Measurements from ENCODE around the gene TBC1D1. TPM values are rescaled to one million over a fixed set of nuclear protein-coding genes. Genes with fewer than 3 reads are reported as not detected.
"Not testable (repeated sequence)": the region's sequence is repeated elsewhere in the genome, so short reads cannot be mapped to it uniquely, and the experiment has no call there.

TBC1D1 gene
- total RNA-seq, 1 donor from 2014 or later, result 181 TPM

DNA sequence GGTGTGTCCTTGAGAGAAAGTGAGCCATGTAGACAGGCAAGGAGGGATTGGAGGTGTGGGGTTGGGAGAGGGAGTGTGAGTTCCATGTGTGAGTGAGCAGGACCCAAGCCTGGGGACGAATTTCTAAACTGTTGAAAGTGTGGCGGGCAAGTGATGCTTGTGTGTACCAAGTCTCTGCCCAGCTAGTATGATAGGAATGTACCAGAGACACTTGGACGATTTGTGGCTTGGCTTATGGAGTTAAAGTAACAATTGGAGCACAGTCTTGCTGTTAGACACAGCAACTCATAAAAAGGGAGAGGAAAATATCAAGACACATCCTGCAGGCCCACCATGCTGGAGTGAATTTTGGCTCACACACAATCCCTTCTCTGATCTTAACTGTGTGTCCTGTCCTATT lies 77.9 kb downstream of the TBC1D1 start:
- DNase-seq (ENCODE audit: low read depth), result no peak

DNA sequence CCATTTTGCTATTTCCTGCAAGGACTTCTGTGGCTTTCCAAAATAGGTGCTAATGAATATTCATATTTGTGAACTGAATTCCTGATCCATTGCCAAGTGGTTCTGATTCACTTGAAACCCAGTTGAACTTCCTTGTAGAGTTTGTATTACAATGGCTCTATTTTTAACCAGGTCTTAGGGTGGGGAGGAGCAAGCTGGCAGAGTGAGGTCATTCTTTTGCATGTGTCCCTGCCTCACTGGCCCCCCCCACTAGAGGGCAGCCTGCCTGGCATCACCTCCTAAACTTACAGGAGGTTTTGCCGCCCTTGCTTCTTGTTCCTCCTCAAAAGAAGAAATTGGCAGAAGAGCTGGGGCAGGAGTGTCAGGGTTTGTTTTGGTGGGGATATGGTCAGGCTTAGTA lies 79.8 kb downstream of the TBC1D1 start:
- DNase-seq (ENCODE audit: low read depth), result peak; percentile 93

DNA sequence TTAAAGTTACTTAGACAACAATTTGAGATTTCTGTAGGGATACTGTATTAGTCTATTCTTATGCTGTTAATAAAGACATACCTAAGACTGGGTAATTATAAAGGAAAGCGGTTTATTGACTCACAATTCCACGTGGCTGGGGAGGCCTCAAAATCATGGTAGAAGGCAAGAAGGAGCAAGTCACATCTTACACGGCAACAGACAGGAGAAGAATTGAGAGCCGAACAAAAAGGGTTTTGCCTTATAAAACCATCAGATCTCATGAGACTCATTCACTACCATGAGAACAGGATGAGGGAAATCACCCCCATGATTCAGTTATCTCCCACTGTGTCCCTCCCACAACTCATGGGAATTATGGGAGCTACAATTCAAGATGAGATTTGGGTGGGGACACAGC lies 80.3 kb downstream of the TBC1D1 start:
- DNase-seq (ENCODE audit: low read depth), result no peak

DNA sequence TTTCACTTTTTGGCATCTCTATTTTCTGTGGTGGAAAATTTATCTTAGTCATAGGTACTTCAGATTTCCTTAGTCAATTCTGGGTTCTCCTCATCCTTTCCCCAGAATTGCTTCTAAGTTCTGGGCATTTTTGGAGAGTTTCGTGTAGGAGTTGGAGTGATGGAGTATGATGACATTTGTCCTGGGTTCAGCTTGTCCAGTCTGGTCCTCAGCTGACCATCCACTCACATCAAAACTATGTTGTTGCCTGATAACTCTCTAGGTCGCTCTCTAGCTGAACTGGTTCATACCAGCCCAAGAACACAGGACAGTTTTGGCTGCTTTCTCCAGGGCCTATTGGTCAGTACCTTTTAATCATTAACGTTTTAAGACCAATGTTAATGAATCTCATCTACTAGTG lies 82.6 kb downstream of the TBC1D1 start:
- peak; percentile 82 for DNase-seq (ENCODE audit: low read depth)

DNA sequence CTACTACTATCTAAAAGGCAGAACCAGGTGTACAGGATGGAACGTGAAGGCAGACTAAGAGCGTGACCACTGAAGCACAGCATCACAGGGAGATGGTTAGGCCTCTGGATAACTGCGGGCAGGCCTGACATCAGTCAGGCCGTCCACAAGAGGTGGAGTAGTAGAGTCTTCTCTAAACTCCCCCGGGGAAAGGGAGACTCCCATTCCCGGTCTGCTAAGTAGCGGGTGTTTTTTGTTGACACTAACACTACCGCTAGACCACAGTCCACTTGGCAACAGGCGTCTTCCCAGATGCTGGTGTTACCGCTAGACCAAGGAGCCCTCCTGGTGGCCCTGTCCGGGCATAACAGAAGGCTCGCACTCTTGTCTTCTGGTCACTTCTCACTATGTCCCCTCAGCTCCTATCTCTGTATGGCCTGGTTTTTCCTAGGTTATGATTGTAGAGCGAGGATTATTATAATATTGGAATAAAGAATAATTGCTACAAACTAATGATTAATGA lies 84.5 kb downstream of the TBC1D1 start:
- DNase-seq (ENCODE audit: low read depth), result not testable (repeated sequence)

DNA sequence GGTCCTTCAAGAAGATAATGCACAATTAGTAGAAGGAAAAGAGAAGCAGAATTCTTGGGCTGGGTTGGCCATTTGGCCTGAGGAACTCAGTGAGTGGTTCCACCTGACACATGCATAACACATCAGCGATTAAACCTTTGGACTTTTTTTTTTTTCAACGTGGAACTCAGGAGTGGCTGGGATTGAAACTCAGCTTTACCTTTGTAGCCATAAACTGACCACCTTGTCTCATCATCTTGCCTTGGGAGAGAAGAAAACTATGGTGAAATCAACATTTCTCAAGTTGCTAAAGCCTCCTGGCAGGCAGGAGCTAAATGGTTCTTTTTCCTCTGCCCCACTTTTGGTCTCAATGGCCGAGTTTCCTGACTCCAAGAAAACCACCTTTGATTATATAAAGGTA lies 85.6 kb downstream of the TBC1D1 start:
- peak; percentile 59 for DNase-seq (ENCODE audit: low read depth)

DNA sequence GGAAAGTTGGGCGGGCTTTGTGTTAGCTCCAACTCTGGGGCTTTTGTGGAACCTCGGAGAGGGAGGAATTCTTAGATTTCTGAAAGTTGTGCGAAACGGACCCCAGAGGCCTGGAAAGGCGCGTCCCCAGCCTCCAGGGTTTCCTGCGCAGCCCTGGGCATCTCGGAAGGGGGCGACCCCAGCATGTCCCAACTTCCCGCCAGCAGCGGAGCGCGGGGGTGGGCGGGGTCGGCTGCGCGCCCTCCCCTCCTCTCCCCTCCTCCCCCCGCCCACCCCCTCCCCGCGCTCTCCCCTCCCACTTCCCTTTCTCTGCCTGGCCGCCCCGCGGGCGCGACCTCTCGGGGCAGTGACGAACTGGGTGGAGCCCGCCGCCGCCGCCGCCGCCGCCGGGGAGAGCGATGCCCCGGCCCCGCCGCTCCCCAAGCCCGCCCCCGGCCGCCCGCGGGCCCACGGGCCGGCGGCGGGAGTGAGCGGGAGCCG lies 86.1 kb downstream of the TBC1D1 start:
- DNase-seq (ENCODE audit: low read depth), result no peak

DNA sequence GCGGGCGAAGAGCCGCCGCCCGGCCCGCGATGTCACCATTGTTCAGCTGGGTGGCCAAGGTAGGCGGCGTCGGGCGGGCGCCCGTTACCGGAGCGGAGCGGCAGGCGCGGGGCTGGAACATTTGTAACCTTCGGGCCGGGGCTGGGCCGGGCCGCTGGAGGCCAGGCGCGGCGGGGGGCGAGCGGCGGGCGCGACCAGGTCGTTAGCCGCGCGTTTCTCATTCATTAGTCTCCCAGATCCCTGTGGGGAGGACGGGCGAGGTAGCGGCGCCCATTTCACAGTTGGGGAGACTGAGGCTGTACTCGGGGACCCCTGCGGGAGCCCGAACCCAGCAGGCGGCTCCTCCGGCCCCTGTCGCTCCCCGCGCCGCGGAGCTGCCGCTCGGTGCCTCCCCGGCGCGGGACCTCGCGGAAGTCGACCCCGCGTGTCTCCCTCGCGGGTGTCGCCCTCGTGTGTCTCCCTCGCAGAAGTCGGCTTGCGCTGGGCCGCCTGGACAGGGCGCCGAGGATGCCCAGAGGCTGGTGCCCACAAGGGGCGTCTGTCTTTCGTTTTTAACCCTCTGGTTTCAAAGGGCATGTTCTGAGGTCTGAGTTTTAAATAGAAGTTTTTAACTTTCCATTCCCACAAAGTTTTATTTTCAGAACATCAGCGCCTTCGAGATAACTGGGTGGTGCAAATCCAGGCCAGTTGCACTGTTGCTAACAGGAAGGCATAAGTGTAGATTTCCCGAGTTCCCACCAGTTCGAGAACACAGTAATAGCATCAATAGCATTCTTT lies 86.8 kb downstream of the TBC1D1 start:
- DNase-seq (ENCODE audit: low read depth), result peak; percentile 38

DNA sequence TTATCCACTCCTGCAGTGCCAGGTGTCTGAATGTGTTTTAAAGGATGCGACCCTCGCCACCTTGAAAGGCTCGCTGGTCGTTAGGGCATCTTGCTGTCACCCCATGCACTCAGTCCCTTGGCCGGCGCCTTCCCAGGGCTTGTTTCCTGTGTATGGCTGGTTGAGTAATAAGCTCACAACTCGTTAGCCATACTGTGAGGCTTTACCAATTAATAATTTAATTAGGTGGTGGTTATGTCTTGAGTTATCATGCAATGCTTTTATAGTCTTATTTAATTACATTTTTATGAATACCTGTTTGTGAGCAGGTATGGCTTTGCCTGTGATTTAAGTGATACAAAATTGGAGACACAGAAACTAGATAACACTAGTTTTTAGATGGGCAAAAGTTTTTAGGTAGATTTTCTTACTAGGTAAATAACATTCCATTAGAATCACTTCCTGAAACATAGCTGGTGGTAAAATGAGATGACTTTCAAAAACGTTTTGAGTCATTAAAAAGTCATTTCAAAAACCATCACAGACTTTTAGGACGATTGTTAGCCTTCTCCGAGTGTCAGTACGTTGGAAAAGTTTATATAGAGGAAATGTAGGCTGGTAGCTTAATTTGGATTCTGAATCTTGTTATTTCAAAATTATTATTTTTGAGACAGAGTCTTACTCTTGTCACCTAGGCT lies 87.5 kb downstream of the TBC1D1 start:
- DNase-seq (ENCODE audit: low read depth), result no peak

DNA sequence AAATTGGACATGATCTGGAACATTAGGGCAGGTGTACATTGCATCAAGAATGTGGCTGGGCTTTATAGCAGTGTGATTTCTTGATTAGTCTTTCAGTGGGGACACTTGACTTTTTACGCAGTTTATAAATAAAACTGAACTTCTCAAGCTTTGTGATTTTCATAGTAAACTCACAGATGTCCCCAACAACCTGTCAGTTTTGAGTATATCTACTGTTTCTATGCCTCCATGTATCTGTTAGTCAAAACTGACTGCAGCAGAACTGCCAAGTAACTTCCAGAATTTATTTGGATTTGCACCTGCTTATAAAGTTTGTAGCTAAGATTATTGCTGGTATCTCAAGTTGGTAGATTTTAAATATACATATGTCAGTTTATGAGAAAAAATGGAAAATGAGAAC lies 89.4 kb downstream of the TBC1D1 start:
- no peak for DNase-seq (ENCODE audit: low read depth)

DNA sequence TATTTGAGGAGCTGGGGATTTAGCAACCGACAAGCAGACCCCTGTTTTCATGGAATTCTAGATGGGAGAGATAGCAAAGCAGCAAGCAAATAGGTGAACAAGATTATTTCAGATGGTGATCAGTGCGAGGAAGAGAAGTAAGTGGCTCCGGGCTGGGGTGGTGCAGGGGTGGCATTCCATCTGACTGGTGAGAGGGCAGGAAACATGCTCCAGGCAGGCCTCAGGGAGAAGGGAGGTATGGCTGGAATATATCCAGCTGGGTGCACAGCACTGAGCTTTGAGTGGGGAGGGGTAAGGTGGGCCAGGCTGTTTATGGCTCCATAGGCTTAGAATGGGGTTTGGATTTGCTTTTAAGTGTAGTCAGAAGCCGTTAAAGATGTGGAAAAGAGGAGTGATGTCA lies 90.5 kb downstream of the TBC1D1 start:
- no peak for DNase-seq (ENCODE audit: low read depth)

DNA sequence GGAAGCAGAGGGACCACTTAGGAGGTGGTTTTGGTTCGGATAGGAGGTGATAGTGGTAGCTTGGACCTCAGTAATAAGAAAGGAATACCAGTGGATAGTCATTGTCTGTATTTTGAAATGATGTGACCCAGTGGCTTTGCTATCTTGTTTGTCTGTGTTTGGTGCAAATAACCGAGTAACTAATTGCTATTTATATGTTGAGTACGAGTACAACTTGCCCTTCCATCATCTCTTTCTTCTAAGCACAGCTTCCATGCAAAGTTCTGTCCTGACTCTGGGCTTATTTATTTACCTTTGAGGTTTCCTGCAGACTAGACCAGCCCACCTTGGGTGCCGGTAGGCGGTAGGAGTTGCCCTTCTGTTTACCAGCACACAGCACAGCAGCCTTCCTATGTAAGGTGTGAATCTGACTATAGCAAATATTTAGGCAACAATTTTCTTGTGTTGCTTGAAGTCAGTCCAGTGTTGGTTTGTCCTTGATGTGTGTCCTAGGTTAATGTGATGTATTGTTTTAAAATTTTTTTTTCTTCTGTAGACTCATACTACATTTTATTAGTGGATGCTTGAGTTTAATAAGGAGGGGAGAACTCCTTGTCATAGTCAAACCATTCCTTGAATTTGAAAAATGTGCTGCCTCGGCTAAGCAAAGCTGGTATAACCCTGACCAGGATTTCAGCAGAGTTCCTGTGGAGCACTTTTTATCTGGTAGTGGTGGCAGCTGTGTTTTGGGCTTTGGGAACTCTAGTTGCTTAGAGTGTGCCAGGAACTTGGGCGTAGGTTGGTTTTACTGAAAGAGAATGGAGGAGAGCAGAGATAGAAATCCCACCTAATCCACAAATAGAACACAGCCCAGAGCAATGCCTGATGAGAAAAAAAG lies 91.2 kb downstream of the TBC1D1 start:
- peak; percentile 72 for DNase-seq (ENCODE audit: low read depth)

DNA sequence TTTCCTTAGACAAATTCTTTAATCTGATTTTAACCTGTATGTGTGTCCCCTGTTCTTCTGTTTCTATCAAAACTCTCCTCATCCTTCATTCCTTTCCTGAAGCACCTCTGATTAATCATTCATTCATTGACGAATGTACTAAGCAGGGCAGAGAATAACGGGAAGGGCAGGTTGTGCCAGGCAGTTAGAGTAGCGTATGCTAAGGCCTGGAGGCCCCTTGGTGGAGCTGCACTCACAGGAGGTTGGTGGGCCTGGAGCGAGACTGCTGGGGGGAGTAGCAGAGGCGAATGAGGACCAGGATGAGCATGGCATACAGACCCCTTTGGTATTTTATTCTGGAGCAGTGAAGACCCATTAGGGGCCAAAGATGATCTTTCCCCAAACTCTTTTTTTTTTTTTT lies 91.9 kb downstream of the TBC1D1 start:
- DNase-seq (ENCODE audit: low read depth), result peak; percentile 83

DNA sequence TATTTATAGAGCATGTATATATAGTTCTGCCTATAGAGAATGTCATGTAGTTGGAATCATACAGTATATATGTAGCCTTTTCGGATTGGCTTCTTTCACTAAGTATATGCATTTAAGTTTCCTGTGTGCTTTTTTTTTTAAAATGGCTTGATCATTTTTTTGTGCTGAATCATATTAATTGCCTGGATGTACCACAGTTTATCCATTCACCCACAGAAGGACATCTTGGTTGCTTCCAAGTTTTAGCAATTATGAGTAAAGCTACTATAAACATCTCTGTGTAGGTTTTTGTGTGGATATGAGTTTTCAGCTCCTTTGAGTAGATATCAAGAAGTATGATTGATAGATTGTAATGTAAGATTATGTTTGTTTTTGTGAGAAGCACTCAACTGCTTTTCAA lies 93.1 kb downstream of the TBC1D1 start:
- DNase-seq (ENCODE audit: low read depth), result no peak

DNA sequence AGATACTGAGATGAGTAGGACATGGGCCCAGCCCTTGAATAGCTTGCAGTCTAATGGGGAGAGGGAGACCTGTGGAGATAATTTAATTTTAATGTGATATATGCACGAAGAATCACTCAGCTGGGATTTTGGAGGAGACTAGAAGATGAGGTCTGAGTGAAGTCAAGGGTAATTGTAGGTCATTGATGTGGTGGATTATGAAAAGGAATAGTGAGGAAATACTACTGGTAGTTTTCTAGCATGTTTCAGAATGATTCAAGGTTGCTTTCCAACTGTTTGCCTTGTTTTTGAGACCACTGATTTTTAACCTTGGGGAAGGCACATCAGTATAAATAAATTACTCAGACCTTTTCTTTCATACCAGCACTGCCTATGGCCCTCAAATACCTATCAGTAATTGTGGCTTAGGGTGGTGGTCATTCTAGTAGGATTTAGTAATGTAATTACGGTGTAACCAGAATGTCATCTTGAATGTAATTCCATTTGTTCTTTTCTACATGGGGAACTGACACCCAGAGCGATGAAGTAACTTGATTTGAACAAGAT lies 94.9 kb downstream of the TBC1D1 start:
- DNase-seq (ENCODE audit: low read depth), result no peak

DNA sequence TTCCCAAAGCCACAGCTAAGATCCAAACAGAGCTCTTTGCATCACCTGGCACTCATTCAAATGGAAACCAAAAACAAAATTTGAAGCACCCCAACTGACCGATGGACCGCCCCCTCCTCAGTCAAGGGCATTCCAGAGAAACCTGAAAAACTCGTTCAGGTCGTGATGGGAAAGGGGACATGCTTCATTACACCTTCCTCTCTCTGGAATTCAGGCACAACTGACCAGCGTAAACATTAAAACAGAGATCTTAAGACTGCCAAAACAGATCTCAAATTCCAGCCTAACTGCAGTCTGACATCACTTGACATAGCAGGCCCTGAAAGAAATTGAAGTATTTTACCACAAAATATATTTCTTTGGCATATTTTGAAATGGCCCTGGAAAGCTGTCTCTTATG lies 97.8 kb downstream of the TBC1D1 start:
- DNase-seq (ENCODE audit: low read depth), result peak; percentile 55

DNA sequence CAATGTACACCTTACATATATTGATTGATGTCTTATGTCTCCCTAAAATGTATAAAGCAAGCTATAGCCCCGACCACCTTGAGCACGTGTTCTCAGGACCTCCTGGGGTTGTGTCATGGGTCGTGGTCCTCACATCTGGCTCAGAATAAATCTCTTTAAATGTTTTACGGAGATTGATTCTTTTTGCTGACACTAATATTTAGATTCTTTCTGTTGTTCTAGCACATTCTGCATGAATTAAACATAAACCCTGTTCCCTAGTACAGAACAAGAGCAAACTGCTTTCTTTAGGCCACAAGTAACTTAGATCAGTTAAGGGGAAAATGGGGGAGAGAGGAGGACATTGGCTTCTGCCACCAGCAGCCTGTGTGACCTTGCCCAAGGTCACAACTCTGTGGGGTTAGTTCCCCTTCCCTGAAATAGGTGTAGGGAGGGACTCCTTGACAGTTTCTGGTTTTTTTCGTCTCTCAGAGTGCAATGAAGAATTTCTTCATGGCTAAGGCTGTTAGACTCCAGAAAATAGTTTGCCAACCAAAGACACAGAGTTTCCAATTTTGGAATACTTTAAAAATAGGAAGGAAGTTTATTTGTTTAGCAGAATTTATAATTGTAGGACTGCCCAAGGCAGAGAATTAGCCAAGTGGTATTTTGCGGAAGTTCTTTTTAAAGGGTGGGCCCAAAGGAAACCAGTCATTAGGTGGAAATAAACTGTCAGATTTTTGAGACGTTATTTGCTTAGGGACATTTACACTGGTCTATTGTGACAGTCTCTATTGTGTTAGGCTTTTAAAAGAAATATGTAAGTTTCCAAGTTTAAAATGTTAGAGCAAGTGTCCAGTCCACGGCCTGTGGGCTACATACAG lies 98.7 kb downstream of the TBC1D1 start:
- no peak for DNase-seq (ENCODE audit: low read depth)

DNA sequence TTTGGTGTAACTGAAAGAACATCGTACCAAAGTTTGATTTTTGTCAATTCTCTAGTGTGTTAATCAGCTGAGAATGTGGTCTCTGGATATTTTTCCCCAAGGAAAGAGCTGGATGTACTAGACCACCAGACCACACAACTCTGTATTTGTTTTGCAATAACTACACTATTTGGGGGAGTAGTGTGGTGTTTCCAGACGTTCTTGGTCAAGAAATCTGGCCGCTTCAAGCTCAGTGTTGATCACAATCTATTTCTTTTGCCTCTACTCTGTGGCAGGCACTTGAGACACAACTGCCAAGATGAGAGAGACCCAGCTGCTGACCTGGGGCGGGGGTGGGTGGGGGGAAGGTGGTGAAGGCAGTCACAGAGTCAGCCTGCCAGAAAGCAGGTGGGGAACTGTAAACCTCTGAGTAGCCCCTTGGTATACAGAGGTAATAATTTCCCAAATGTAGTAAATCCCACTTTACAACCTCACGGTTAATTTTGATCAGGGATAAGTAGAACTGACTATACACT lies 99.9 kb downstream of the TBC1D1 start:
- no peak for DNase-seq (ENCODE audit: low read depth)

DNA sequence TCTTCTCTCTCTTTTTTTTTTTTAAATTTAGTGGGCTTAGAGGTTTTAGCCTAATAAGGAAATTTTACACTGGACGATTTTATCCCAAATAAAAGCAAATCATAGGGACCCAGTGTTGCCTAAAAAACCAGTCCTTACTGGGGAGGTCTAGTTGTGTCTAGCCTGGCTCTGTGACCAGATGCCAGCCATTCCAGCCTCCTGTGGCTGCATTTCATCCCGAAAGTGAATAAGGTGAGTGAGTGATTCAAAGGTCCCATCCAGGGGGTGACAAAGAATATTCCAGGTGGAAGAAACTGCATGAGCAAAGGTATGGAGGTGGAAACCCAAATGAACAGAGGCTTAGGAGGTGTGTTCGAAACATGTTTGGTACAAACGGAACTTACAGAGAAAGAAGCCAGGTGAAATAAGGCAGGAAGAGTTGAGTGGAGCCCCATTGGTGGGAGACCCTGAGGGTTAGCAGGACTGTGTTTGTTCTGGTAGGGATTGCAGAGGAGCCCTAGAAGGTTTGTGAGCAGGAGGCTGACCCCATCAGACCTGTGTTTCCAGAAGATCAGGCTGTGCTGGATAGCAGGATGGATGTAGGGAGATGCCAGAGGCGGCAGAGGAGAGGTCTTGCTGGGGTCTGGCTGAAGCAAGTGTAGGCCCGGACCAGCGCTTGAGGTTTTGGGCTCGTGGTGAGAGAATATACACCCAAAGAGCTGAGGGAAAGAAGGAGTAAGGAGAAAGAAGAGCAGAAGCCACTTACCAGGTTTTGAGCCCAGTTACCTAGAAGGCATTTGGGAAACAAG lies 100.9 kb downstream of the TBC1D1 start:
- no peak for DNase-seq (ENCODE audit: low read depth)

DNA sequence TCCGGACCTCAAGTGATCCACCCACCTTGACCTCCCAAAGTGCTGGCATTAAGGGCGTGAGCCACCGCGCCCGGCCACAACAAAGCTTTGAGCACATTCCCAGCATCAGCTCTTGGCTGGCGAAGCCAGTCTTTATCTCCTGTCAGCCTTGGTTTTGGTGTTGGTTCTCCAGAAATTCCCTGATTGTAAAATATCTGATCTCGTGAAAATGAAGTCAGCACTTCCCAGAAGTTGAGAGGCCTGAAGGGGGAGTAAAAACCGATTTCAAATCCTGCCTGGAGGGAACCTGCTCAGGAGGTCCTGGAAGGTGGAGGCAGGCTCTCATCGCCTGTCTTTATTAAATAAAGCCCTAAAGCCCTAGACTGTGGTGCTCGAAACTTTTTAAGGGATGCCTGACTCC lies 102.9 kb downstream of the TBC1D1 start:
- no peak for DNase-seq (ENCODE audit: low read depth)
